Thyroid gland (tissue), 4 donors: ENCODE data around the gene MCCC1.

ENCODE experiments used
- CTCF ChIP-seq, 6 experiments: fragments of 200-600 bp in 3 of 6; fragments of 450-650 bp in 3 of 6; sonication (generic) in 3 of 6; IDR thresholded peaks; one replicate each; pipeline ENCODE4 v1.5.1; 2016 to 2019; ENCODE audit warnings: antibody characterized with exemption in 6 of 6, mild to moderate bottlenecking in 2 of 6, inconsistent platforms in 1 of 6, moderate library complexity in 1 of 6
- POLR2A ChIP-seq, 2 donors: fragments of 450-650 bp; IDR thresholded peaks; one replicate each; pipeline ENCODE4 v1.6.1; 2017; ENCODE audit warnings: antibody characterized with exemption in 2 of 2, mild to moderate bottlenecking in 2 of 2, moderate library complexity in 1 of 2

DNA sequence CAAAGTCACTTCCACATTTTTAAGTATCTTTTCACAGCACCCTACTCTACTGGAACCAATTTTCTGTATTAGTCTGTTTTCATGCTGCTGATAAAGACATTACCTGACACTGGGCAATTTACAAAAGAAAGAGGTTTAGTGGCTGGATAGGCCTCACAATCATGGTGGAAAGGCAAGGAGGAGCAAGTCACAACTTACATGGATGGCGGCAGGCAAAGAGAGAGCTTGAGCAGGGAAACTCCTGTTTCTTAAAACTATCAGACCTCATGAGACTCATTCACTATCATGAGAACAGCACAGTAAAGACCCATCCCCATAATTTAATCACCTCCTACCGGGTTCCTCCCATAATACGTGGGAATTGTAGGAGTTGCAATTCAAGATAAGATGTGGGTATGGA is 18.7 kb downstream of the MCCC1 start:
- no peak for TF ChIP-seq CTCF (IDR thresholded peaks at IDR 0.05)
- no peak for TF ChIP-seq POLR2A (IDR thresholded peaks at IDR 0.05)
